Choroid plexus epithelial cell (primary cell): ENCODE results near the gene BMP5.

ENCODE experiments used
- DNase-seq: peaks from one replicate; pipeline ENCODE4 v3.0.0-alpha.2; 2010; ENCODE audit warnings: low read depth
- H3K4me3 ChIP-seq: 2 replicates; pipeline ENCODE4 v1.5.1; 2011; ENCODE audit warnings: low read depth, mild to moderate bottlenecking, control low read depth, low read length, moderate library complexity
- CTCF ChIP-seq: conservative IDR thresholded peaks from 2 replicates; pipeline ENCODE4 v1.5.1; 2011; ENCODE audit warnings: low read depth, mild to moderate bottlenecking, control low read depth, inconsistent platforms, low read length, moderate library complexity

Gene BMP5

DNA sequence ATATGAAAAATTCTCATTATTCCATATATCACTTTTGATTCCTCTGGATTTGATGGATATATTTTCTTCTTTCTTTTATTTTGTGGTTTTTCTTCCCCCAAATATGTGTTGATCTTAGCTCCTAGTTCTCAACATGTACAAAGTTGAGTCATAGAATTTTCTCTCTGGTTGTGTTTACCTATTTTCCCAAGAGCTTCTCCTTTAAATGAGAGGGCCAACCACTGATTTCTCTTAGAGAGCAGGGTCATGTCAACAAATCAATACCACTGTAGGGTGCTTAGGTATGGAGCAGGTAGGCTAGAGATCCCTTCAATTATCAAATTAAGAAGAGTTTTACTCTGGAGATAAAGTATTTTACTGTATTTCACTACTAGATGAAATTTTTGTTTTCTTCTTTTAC lies 145.7 kb downstream of the BMP5 start:
- TF ChIP-seq CTCF: no peak
- H3K4me3 ChIP-seq: no peak overlapping the region
- peak; percentile 41 for DNase-seq

GRCh38 chr6:55726144-55726543 lies 149.2 kb downstream of the BMP5 start:
- H3K4me3 ChIP-seq: no peak overlapping the region
- no peak for TF ChIP-seq CTCF
- DNase-seq: no peak

DNA sequence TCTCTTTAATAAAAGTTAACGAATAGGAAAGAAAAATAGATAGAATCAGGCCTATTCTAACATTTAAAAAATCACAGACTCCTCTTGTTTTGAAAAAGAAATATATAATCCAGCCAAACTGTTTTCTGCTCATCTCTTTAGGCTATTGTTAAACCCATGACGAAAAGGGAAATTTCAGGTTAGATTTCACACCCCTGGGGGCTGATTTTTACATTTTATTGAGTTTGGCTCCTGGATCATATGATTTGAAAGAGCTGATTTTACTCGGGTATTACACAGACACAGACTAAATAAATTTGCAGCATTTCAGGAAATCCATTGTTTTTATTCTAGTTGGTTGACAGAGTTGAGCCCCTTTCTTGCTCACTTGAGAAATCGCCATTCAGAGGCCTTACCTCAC lies 160.6 kb downstream of the BMP5 start:
- DNase-seq: no peak
- H3K4me3 ChIP-seq: no peak overlapping the region
- no peak for TF ChIP-seq CTCF

GRCh38 chr6:55713436-55713835 lies 162.0 kb downstream of the BMP5 start:
- DNase-seq: peak; percentile 77
- no peak for TF ChIP-seq CTCF

GRCh38 chr6:55708711-55709110 lies 166.7 kb downstream of the BMP5 start:
- H3K4me3 ChIP-seq: no peak overlapping the region
- no peak for DNase-seq
- no peak for TF ChIP-seq CTCF

More at GRCh38 chr6:55713436-55713835, 162.0 kb downstream of the BMP5 start:
- H3K4me3 ChIP-seq: no peak overlapping the region

GRCh38 chr6:55705451-55706440 lies 169.6 kb downstream of the BMP5 start:
- H3K4me3 ChIP-seq: no peak overlapping the region
- TF ChIP-seq CTCF: no peak
- no peak for DNase-seq

- TF ChIP-seq CTCF: no peak
Observed at GRCh38 chr6:55704421-55704820, 171.0 kb downstream of the BMP5 start.

More at GRCh38 chr6:55704421-55704820, 171.0 kb downstream of the BMP5 start:
- peak; percentile 25 for DNase-seq
- no peak overlapping the region for H3K4me3 ChIP-seq
